HG02870 (cell line): ENCODE measurements around the gene HRC.
"Not testable (repeated sequence)": the region's sequence is repeated elsewhere in the genome, so short reads cannot be mapped to it uniquely, and the experiment has no call there.

Experiments
- ATAC-seq: cut with Tn5 transposase; IDR thresholded peaks from one replicate; pipeline ENCODE4 v1.9.1; 2021; ENCODE audit warnings: mild to moderate bottlenecking, moderate library complexity; ENCODE audit not compliant: unreplicated experiment

HRC gene

GRCh38 chr19:49155005-49155819, at the start of gene HRC:
Gene HRC (minus strand): TSS chr19:49155396. CDS start chr19:49155237, 159 bp downstream.
- no peak for ATAC-seq

- ATAC-seq, result no peak
Measured at GRCh38 chr19:49201042-49201441, 45.8 kb upstream of the HRC start.

- ATAC-seq, result no peak
Measured at GRCh38 chr19:49200238-49200862, 45.2 kb upstream of the HRC start.

- ATAC-seq, result no peak
Measured at GRCh38 chr19:49196527-49197240, 41.5 kb upstream of the HRC start.

- no peak for ATAC-seq
Measured at GRCh38 chr19:49194408-49194807, 39.2 kb upstream of the HRC start.

- no peak for ATAC-seq
Measured at GRCh38 chr19:49193822-49194394, 38.7 kb upstream of the HRC start.

- ATAC-seq, result no peak
Measured at GRCh38 chr19:49190781-49191180, 35.6 kb upstream of the HRC start.

GRCh38 chr19:49189259-49189658, 34.1 kb upstream of the HRC start:
- no peak for ATAC-seq

- no peak for ATAC-seq
Measured at GRCh38 chr19:49188626-49189200, 33.5 kb upstream of the HRC start.

GRCh38 chr19:49186108-49186507, 30.9 kb upstream of the HRC start:
- no peak for ATAC-seq

- ATAC-seq, result no peak
Measured at GRCh38 chr19:49182848-49183375, 27.7 kb upstream of the HRC start.

- ATAC-seq, result not testable (repeated sequence)
Measured at GRCh38 chr19:49182010-49182847, 27.0 kb upstream of the HRC start.

- no peak for ATAC-seq
Measured at GRCh38 chr19:49180659-49181058, 25.5 kb upstream of the HRC start.

- no peak for ATAC-seq
Measured at GRCh38 chr19:49173198-49173597, 18.0 kb upstream of the HRC start.

- ATAC-seq, result no peak
Measured at GRCh38 chr19:49168421-49168820, 13.2 kb upstream of the HRC start.

- no peak for ATAC-seq
Measured at GRCh38 chr19:49167857-49168409, 12.7 kb upstream of the HRC start.

GRCh38 chr19:49165865-49166301, 10.7 kb upstream of the HRC start:
- ATAC-seq, result no peak

GRCh38 chr19:49165111-49165750, 10.0 kb upstream of the HRC start:
- ATAC-seq, result no peak

- ATAC-seq, result no peak
Measured at GRCh38 chr19:49161987-49162386, 6.8 kb upstream of the HRC start.
